C4-2B (cell line): ENCODE results near the gene GPHN.

Source experiments
- H3K27ac ChIP-seq: fragments of 450-650 bp; 2 replicates; pipeline ENCODE4 v1.5.1; 2017
- CTCF ChIP-seq: fragments of 450-650 bp; conservative IDR thresholded peaks from 2 replicates; pipeline ENCODE4 v1.5.1; 2017; ENCODE audit warnings: mild to moderate bottlenecking
- ZFX ChIP-seq: fragments of 450-650 bp; IDR thresholded peaks from 2 replicates; pipeline ENCODE4 v1.6.1; 2017

Gene GPHN

GRCh38 chr14:66601932-66602578 is 94.1 kb downstream of the GPHN start:
- TF ChIP-seq CTCF, result no peak
- no peak for TF ChIP-seq ZFX

GRCh38 chr14:66603945-66604344 is 96.0 kb downstream of the GPHN start:
- H3K27ac ChIP-seq, result no peak overlapping the region
- TF ChIP-seq ZFX (no peak), CTCF (no peak)

More at GRCh38 chr14:66601932-66602578, 94.1 kb downstream of the GPHN start:
- no peak overlapping the region for H3K27ac ChIP-seq

- no peak overlapping the region for H3K27ac ChIP-seq
- no peak for TF ChIP-seq ZFX
- no peak for TF ChIP-seq CTCF
These were observed 98.9 kb downstream of the GPHN start for GRCh38 chr14:66606826-66607225.

GRCh38 chr14:66610154-66610563 is 102.2 kb downstream of the GPHN start:
- no peak overlapping the region for H3K27ac ChIP-seq
- TF ChIP-seq CTCF (peak; percentile 70), ZFX (no peak)

- TF ChIP-seq ZFX (no peak), CTCF (no peak)
- no peak overlapping the region for H3K27ac ChIP-seq
These were observed 105.4 kb downstream of the GPHN start for GRCh38 chr14:66613344-66613743.

- H3K27ac ChIP-seq, result no peak overlapping the region
- TF ChIP-seq ZFX, result no peak
- no peak for TF ChIP-seq CTCF
These were observed 112.0 kb downstream of the GPHN start for GRCh38 chr14:66619952-66620351.

GRCh38 chr14:66623838-66624237 is 115.9 kb downstream of the GPHN start:
- no peak overlapping the region for H3K27ac ChIP-seq

More at GRCh38 chr14:66623838-66624237, 115.9 kb downstream of the GPHN start:
- no peak for TF ChIP-seq CTCF
- no peak for TF ChIP-seq ZFX
